ENCODE data around the gene KLK3.

DNA sequence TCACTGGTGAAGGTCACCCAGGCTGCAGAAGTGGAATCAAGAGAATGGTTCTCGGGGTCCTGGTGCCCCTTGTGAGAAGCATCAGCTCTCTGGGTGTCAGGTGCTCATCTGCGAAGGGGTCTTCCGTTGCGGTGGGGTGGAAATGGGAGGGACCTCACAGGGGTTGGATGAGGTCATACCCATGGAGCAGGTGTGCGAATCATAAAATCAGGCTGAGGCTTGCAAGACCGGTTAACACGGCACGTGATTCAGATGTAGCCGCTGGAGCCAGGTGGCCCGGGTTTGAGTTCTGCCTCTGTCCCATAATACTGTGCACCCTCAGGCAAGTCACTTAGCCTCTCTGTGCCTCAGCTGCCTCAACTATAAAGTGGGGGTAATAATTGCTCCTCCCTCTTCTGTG, 17.4 kb upstream of the KLK3 start:
- no peak for TF ChIP-seq POLR2AphosphoS5 (IDR thresholded peaks at IDR 0.05; ENCODE audit: low read depth, low read length)
- TF ChIP-seq POLR2A (IDR thresholded peaks at IDR 0.05; ENCODE audit: low read depth, low read length): no peak

All from GM12892 (cell line).